Activated CD4-positive, alpha-beta T cell treated with anti-CD3 and anti-CD28 coated beads, Interleukin-2, amount 10 ng/mL, durations not matched to agents 7 days and 5 days (primary cell): Measurements from ENCODE around the gene CHDH. TPM values are rescaled to one million over a fixed set of nuclear protein-coding genes. Genes with fewer than 3 reads are reported as not detected.

Experiments
- CTCF ChIA-PET: fragments of 350-600 bp; sonication (Branson Sonifier 250); formaldehyde crosslinking; loops from one replicate; lab custom pipeline; 2021; ENCODE audit warnings: antibody characterized with exemption; lab: Charles Lee
- POLR2A ChIA-PET: fragments of 350-600 bp; sonication (Branson Sonifier 250); formaldehyde crosslinking; loops from one replicate; lab custom pipeline; 2021; ENCODE audit warnings: antibody characterized with exemption; lab: Charles Lee
- DNase-seq: peaks from one replicate; pipeline ENCODE4 v3.0.0-alpha.2; 2020
- H3K27ac Mint-ChIP-seq: one replicate; pipeline ENCODE4 v1.8.0; 2021; ENCODE audit warnings: mild to moderate bottlenecking, moderate library complexity, mixed read lengths
- H3K27me3 Mint-ChIP-seq: one replicate; pipeline ENCODE4 v1.8.0; 2021; ENCODE audit warnings: mixed read lengths
- H3K36me3 Mint-ChIP-seq: one replicate; pipeline ENCODE4 v1.8.0; 2021; ENCODE audit warnings: low read depth, mixed read lengths
- H3K4me1 Mint-ChIP-seq: one replicate; pipeline ENCODE4 v1.8.0; 2021; ENCODE audit warnings: mixed read lengths
- H3K4me3 Mint-ChIP-seq: one replicate; pipeline ENCODE4 v1.8.0; 2021; ENCODE audit warnings: mild to moderate bottlenecking, moderate library complexity, mixed read lengths
- H3K9me3 Mint-ChIP-seq: one replicate; pipeline ENCODE4 v1.8.0; 2021; ENCODE audit warnings: mixed read lengths
- total RNA-seq, 2 experiments: library from RNA; stranded (reverse); gene quantifications; one replicate each; pipeline ENCODE4 v1.2.3, GENCODE V29; 2021

The CHDH gene
- total RNA-seq, 2 experiments from 2014 or later, result 0.40 to 0.79 TPM

DNA sequence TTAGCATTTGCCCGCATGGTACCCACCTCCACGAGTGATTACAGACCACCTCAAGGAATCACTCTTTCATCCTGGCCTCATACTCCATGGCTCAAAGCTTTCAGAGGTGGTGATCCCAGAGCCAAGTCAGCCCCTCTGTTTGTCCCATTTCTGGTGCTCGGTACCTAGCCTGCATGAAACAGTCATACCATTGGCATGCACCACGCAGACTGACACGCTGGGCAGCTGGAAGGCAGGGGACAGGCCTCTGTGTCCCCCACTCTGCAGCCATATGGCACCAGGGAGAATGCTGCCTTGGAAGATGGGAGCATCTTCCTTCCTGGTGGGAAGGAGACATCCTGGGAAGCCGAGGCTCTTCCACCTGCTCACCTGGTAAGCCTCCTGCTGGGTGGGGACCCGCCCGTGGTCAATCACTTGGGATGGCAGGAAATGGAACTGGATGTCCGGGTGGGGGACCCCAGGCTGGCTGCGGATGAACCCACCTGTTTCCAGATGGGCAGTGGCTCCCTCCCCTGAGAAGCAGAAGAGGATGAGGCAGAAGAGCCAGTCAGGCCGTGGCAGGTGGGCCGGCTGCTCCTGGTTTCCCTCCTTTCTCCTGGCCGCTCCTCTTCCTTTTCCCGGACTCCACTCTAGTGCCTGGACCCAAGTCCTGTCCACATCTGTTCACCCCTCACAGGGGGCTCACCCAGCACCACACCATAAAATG, 26.9 kb downstream of the CHDH start:
- no peak for DNase-seq
- Mint-ChIP-seq H3K9me3 (no peaks in the 10 kb centered on the region), H3K4me1 (peaks cover 3% of the 10 kb centered on the region), H3K4me3 (no peak overlapping the region), H3K27ac (no peak overlapping the region), H3K36me3 (no peaks in the 10 kb centered on the region), H3K27me3 (peaks cover 1% of the 10 kb centered on the region)
- CTCF ChIA-PET, result no interaction called here
- POLR2A ChIA-PET, result no interaction called here

DNA sequence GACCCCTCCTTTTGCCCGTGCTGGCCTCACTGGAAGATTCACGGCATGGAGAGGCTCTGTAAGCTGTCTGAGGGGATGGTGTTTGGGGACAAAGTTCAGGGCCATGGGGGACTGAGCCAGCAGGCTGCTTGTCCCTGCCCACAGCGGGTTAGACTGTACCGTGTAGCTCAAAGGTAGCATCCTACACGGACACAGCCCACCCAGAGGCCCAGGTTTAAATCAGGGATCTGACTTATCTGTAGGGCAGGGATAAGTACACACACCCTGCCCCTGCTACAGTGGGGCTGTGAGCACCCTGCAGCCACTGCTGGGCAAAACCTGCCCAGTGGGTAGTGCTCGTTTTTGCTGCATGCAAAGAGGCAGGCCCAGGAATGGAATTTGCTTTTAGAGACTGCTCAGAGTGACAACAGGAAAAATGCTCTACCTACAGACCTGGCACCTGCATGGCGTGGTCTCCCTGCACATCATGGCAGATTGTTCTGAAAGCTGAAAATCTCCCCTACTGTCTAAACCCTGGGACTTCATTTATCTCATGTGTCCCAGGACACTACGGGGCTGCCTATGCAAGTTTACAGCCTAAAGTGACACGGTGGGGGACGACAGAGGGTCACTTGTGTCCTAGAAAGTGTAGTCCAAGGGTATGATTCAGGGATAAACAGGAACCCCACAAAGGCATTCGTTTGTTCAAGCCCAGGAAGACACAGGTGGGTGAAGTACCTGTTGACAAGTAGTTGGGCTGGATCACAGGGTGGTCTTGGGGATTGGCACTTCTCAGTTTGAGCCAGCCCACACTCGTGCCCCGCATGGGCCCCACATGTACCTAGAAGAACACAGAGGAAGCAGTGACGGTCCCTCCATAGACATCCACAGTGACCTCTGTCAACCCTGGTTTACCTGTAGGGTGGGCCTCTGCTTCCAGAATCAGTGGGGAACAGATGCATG, 27.7 kb downstream of the CHDH start:
- peaks cover 1% of the 10 kb centered on the region for H3K27me3 Mint-ChIP-seq
- DNase-seq, result no peak
- no peak overlapping the region for H3K27ac Mint-ChIP-seq
- H3K4me3 Mint-ChIP-seq, result no peak overlapping the region
- no peaks in the 10 kb centered on the region for H3K36me3 Mint-ChIP-seq
- POLR2A ChIA-PET, result no interaction called here
- no peaks in the 10 kb centered on the region for H3K9me3 Mint-ChIP-seq
- H3K4me1 Mint-ChIP-seq, result peaks cover 3% of the 10 kb centered on the region
- CTCF ChIA-PET, result interaction anchor here (1.6 kb wide), 1 partner anchor 25 kb away, joined by 4 read pairs; no protein-coding TSS in a partner anchor

- peaks cover 1% of the 10 kb centered on the region for H3K27me3 Mint-ChIP-seq
- H3K9me3 Mint-ChIP-seq, result no peaks in the 10 kb centered on the region
- no peaks in the 10 kb centered on the region for H3K36me3 Mint-ChIP-seq
- CTCF ChIA-PET, result interaction anchor here (1.6 kb wide), 1 partner anchor 24 kb away, joined by 4 read pairs; no protein-coding TSS in a partner anchor
- POLR2A ChIA-PET, result no interaction called here
- H3K27ac Mint-ChIP-seq, result no peak overlapping the region
- DNase-seq, result no peak
- peaks cover 3% of the 10 kb centered on the region for H3K4me1 Mint-ChIP-seq
- no peak overlapping the region for H3K4me3 Mint-ChIP-seq
These were observed 28.4 kb downstream of the CHDH start for GRCh38 chr3:53817809-53818208.

GRCh38 chr3:53817211-53817610, 29.0 kb downstream of the CHDH start:
- POLR2A ChIA-PET, result no interaction called here

GRCh38 chr3:53816425-53816824, 29.8 kb downstream of the CHDH start:
- ChIA-PET POLR2A (no interaction called here), CTCF (no interaction called here)
- H3K27me3 Mint-ChIP-seq, result peaks cover 1% of the 10 kb centered on the region
- H3K36me3 Mint-ChIP-seq, result no peaks in the 10 kb centered on the region
- no peak overlapping the region for H3K27ac Mint-ChIP-seq
- peaks cover 3% of the 10 kb centered on the region for H3K4me1 Mint-ChIP-seq
- no peak overlapping the region for H3K4me3 Mint-ChIP-seq
- no peaks in the 10 kb centered on the region for H3K9me3 Mint-ChIP-seq
- no peak for DNase-seq

More at GRCh38 chr3:53817211-53817610, 29.0 kb downstream of the CHDH start:
- H3K4me1 Mint-ChIP-seq, result peaks cover 3% of the 10 kb centered on the region
- H3K9me3 Mint-ChIP-seq, result no peaks in the 10 kb centered on the region
- H3K27me3 Mint-ChIP-seq, result peaks cover 1% of the 10 kb centered on the region
- H3K36me3 Mint-ChIP-seq, result no peaks in the 10 kb centered on the region
- CTCF ChIA-PET, result interaction anchor here (1.6 kb wide), 1 partner anchor 24 kb away, joined by 4 read pairs; no protein-coding TSS in a partner anchor
- DNase-seq, result no peak
- H3K4me3 Mint-ChIP-seq, result no peak overlapping the region
- H3K27ac Mint-ChIP-seq, result no peak overlapping the region

- H3K36me3 Mint-ChIP-seq, result no peaks in the 10 kb centered on the region
- POLR2A ChIA-PET, result no interaction called here
- H3K9me3 Mint-ChIP-seq, result no peaks in the 10 kb centered on the region
- CTCF ChIA-PET, result no interaction called here
- H3K27me3 Mint-ChIP-seq, result peaks cover 1% of the 10 kb centered on the region
- no peak for DNase-seq
- H3K4me1 Mint-ChIP-seq, result peaks cover 3% of the 10 kb centered on the region
- H3K4me3 Mint-ChIP-seq, result no peak overlapping the region
- no peak overlapping the region for H3K27ac Mint-ChIP-seq
These were observed 30.6 kb downstream of the CHDH start for GRCh38 chr3:53815651-53816050.

DNA sequence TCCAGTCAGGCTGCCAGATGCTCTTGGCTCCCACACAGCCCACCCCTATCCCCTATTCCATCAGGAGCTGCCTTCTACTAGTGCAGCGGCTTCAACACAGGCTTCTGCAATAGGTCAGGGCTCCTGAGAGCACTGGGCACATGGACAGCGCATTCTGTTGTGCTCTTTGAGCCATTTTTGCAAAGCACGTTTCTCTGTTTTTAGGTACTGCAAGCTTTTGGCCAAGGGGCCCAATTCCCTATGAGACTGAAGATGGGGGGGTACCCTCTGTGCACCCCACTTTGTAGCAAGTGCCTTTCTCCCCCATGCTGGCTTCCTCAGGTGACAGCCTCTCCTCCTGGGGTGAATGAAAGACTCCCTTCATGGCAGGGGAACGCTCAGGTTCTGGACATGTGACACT, 31.2 kb downstream of the CHDH start:
- no peak for DNase-seq
- Mint-ChIP-seq H3K27ac (no peak overlapping the region), H3K36me3 (no peaks in the 10 kb centered on the region), H3K9me3 (no peaks in the 10 kb centered on the region), H3K4me3 (no peak overlapping the region), H3K4me1 (peaks cover 3% of the 10 kb centered on the region), H3K27me3 (peaks cover 1% of the 10 kb centered on the region)
- CTCF ChIA-PET, result no interaction called here
- POLR2A ChIA-PET, result no interaction called here

DNA sequence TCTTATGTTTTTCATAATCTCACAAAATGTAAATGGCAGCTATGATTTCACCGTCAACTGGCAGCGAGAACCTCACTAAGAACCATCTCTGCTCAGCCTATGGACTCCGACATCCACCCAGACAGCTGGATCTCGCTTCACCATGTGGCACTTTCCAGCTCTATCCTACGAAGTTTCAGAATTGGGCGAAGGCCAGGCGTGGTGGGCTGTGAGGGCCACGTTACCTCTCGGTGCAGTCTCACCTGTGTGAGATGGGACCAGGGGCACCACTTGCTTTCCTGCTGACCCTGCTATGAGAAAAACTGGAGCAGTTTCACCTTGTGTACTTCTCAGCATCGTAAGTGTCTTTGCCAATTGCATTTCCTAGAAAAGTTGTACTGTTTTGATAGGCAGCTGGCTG, 32.3 kb downstream of the CHDH start:
- no peaks in the 10 kb centered on the region for H3K36me3 Mint-ChIP-seq
- DNase-seq, result no peak
- H3K4me1 Mint-ChIP-seq, result peaks cover 3% of the 10 kb centered on the region
- H3K4me3 Mint-ChIP-seq, result no peak overlapping the region
- peaks cover 1% of the 10 kb centered on the region for H3K27me3 Mint-ChIP-seq
- H3K9me3 Mint-ChIP-seq, result no peaks in the 10 kb centered on the region
- ChIA-PET POLR2A (no interaction called here), CTCF (no interaction called here)
- no peak overlapping the region for H3K27ac Mint-ChIP-seq

GRCh38 chr3:53813229-53813628, 33.0 kb downstream of the CHDH start:
- no peaks in the 10 kb centered on the region for H3K9me3 Mint-ChIP-seq
- no peak overlapping the region for H3K27ac Mint-ChIP-seq
- no peak for DNase-seq
- POLR2A ChIA-PET, result no interaction called here
- no peak overlapping the region for H3K4me3 Mint-ChIP-seq
- H3K4me1 Mint-ChIP-seq, result peaks cover 3% of the 10 kb centered on the region
- H3K36me3 Mint-ChIP-seq, result no peaks in the 10 kb centered on the region
- H3K27me3 Mint-ChIP-seq, result peaks cover 1% of the 10 kb centered on the region
- CTCF ChIA-PET, result no interaction called here

- Mint-ChIP-seq H3K27me3 (no peaks in the 10 kb centered on the region), H3K36me3 (no peaks in the 10 kb centered on the region), H3K27ac (no peak overlapping the region), H3K4me1 (no peaks in the 10 kb centered on the region), H3K4me3 (no peak overlapping the region), H3K9me3 (no peaks in the 10 kb centered on the region)
- ChIA-PET CTCF (no interaction called here), POLR2A (no interaction called here)
- no peak for DNase-seq
These were observed 33.8 kb downstream of the CHDH start for GRCh38 chr3:53812434-53812833.

- no peaks in the 10 kb centered on the region for H3K9me3 Mint-ChIP-seq
- H3K27me3 Mint-ChIP-seq, result no peaks in the 10 kb centered on the region
- H3K4me1 Mint-ChIP-seq, result no peaks in the 10 kb centered on the region
- H3K27ac Mint-ChIP-seq, result no peak overlapping the region
- CTCF ChIA-PET, result no interaction called here
- no peaks in the 10 kb centered on the region for H3K36me3 Mint-ChIP-seq
- POLR2A ChIA-PET, result no interaction called here
- H3K4me3 Mint-ChIP-seq, result no peak overlapping the region
- DNase-seq, result no peak
These were observed 34.9 kb downstream of the CHDH start for GRCh38 chr3:53811143-53811927.

DNA sequence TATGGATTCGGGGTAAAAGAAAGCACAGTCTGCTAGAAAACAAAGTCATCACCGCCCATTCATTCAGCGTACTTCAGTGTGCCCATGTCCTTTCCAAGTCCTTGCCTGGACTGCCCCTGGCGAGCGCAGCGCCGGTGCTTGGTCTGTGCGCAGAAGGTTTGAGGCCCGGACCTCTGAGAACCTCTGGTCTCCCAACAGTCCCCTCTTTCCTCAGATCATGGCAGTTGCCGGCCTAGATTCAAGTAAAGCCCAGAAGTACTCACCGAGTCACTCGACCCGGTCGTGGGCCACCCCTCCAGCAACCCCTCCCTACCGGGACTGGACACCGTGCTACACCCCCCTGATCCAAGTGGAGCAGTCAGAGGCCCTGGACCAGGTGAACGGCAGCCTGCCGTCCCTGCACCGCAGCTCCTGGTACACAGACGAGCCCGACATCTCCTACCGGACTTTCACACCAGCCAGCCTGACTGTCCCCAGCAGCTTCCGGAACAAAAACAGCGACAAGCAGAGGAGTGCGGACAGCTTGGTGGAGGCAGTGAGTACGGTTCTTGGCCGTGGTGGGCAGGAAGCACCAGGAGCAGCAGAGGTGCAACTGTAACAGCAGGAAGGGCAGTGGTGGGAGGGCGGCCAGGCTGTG, 36.3 kb downstream of the CHDH start:
- H3K27me3 Mint-ChIP-seq, result no peaks in the 10 kb centered on the region
- H3K27ac Mint-ChIP-seq, result no peak overlapping the region
- no peaks in the 10 kb centered on the region for H3K4me1 Mint-ChIP-seq
- no peaks in the 10 kb centered on the region for H3K36me3 Mint-ChIP-seq
- CTCF ChIA-PET, result no interaction called here
- H3K9me3 Mint-ChIP-seq, result no peaks in the 10 kb centered on the region
- DNase-seq, result no peak
- H3K4me3 Mint-ChIP-seq, result no peak overlapping the region
- POLR2A ChIA-PET, result no interaction called here
